HepG2 (cell line): Measurements from ENCODE around the gene SF3A2. TPM values are rescaled to one million over a fixed set of nuclear protein-coding genes. Genes with fewer than 3 reads are reported as not detected.
A peak's percentile ranks its signal among the peaks of the same experiment; 100 is the strongest.

Experiments used
- ARNT2 ChIP-seq: sonication (generic); formaldehyde crosslinking; IDR thresholded peaks from 2 replicates; pipeline ENCODE4 v1.8.0; 2022; ENCODE audit warnings: mild to moderate bottlenecking, low read depth, missing genetic modification reagents, moderate library complexity
- CSRNP2 ChIP-seq: sonication (generic); formaldehyde crosslinking; conservative IDR thresholded peaks from 2 replicates; pipeline ENCODE4 v1.8.0; 2022; ENCODE audit warnings: low read depth, missing genetic modification reagents
- GZF1 ChIP-seq: sonication (generic); formaldehyde crosslinking; IDR thresholded peaks from 2 replicates; pipeline ENCODE4 v1.5.1; 2020; ENCODE audit warnings: mild to moderate bottlenecking, missing genetic modification reagents
- HINFP ChIP-seq: sonication (generic); formaldehyde crosslinking; IDR thresholded peaks from 2 replicates; pipeline ENCODE4 v1.4.0; 2020; ENCODE audit warnings: low read depth, mild to moderate bottlenecking, missing genetic modification reagents
- IKZF4 ChIP-seq: sonication (generic); formaldehyde crosslinking; IDR thresholded peaks from 2 replicates; pipeline ENCODE4 v1.5.1; 2020; ENCODE audit warnings: borderline replicate concordance, mild to moderate bottlenecking, low read depth, missing genetic modification reagents; ENCODE audit errors: not compliant biosample characterization
- KLF16 ChIP-seq, 2 experiments: sonication (generic) in 1 of 2; formaldehyde crosslinking in 1 of 2; IDR thresholded peaks; 2 replicates each; pipeline versions ENCODE4 v1.6.1 to v1.8.0; 2016 to 2023; ENCODE audit warnings: missing genetic modification reagents in 2 of 2, missing compliant biosample characterization in 1 of 2
- MYC ChIP-seq: sonication (generic); formaldehyde crosslinking; IDR thresholded peaks from 2 replicates; pipeline ENCODE4 v1.9.0; 2021; ENCODE audit warnings: missing genetic modification reagents, borderline replicate concordance
- PHF8 ChIP-seq: sonication (generic); formaldehyde crosslinking; IDR thresholded peaks from 2 replicates; pipeline ENCODE4 v1.5.0; 2020; ENCODE audit warnings: missing genetic modification reagents
- POLR2G ChIP-seq: fragments of 200-400 bp; formaldehyde crosslinking; IDR thresholded peaks from 2 replicates; pipeline ENCODE4 v1.6.1; 2018; ENCODE audit warnings: mild to moderate bottlenecking, low read depth, low read length, moderate library complexity
- SMARCC2 ChIP-seq: fragments of 450-650 bp; IDR thresholded peaks from 2 replicates; pipeline ENCODE4 v1.6.1; 2017; ENCODE audit warnings: antibody characterized with exemption, mild to moderate bottlenecking
- SMYD3 ChIP-seq: sonication (generic); formaldehyde crosslinking; IDR thresholded peaks from 2 replicates; pipeline ENCODE4 v1.8.1; 2023; ENCODE audit warnings: mild to moderate bottlenecking, missing genetic modification reagents
- TFDP1 ChIP-seq: IDR thresholded peaks from 2 replicates; pipeline ENCODE4 v1.6.1; 2016; ENCODE audit warnings: missing compliant biosample characterization, missing genetic modification reagents, borderline replicate concordance
- YY1 ChIP-seq: IDR thresholded peaks from 2 replicates; pipeline ENCODE4 v1.6.1; 2011; ENCODE audit warnings: low read length, low read depth, moderate library complexity, mild to moderate bottlenecking; ENCODE audit not compliant: insufficient read depth, insufficient replicate concordance
- ZBTB34 ChIP-seq: sonication (generic); formaldehyde crosslinking; IDR thresholded peaks from 2 replicates; pipeline ENCODE4 v1.8.0; 2022; ENCODE audit warnings: mild to moderate bottlenecking, missing genetic modification reagents
- ZNF138 ChIP-seq: sonication (generic); formaldehyde crosslinking; IDR thresholded peaks from 2 replicates; pipeline ENCODE4 v1.5.0; 2020; ENCODE audit warnings: mild to moderate bottlenecking, low read depth, missing genetic modification reagents
- ZNF550 ChIP-seq: sonication (generic); formaldehyde crosslinking; IDR thresholded peaks from 2 replicates; pipeline ENCODE4 v1.4.0; 2020; ENCODE audit warnings: mild to moderate bottlenecking, missing genetic modification reagents, borderline replicate concordance
- ZNF558 ChIP-seq: sonication (generic); formaldehyde crosslinking; IDR thresholded peaks from 2 replicates; pipeline ENCODE4 v1.9.0; 2022; ENCODE audit warnings: mild to moderate bottlenecking, missing genetic modification reagents, borderline replicate concordance
- ZNF574 ChIP-seq: sonication (generic); formaldehyde crosslinking; IDR thresholded peaks from 2 replicates; pipeline ENCODE4 v1.4.0; 2020; ENCODE audit warnings: missing genetic modification reagents
- ZNF724P ChIP-seq: sonication (generic); formaldehyde crosslinking; IDR thresholded peaks from 2 replicates; pipeline ENCODE4 v1.8.0; 2022; ENCODE audit warnings: missing genetic modification reagents, borderline replicate concordance
- ZNF776 ChIP-seq: sonication (generic); formaldehyde crosslinking; IDR thresholded peaks from 2 replicates; pipeline ENCODE4 v1.4.0; 2020; ENCODE audit warnings: mild to moderate bottlenecking, missing genetic modification reagents
- ZNF788 ChIP-seq: sonication (generic); formaldehyde crosslinking; IDR thresholded peaks from 2 replicates; pipeline ENCODE4 v1.5.0; 2020; ENCODE audit warnings: mild to moderate bottlenecking, missing genetic modification reagents, borderline replicate concordance
- polyA plus RNA-seq, 8 experiments: library from polyadenylated mRNA; depleted of rRNA in 3 of 8; stranded (reverse) in 7 of 8; unstranded in 1 of 8; fragments of >200 nt; fragmentation: Illumina TruSeq in 4 of 8; extraction: Trizol in 4 of 8; gene quantifications; 2 replicates each; pipeline versions ENCODE4 v1.2.1 to v1.2.3, GENCODE V29; 2011 to 2016; ENCODE audit warnings: low read depth in 4 of 8, missing spikeins in 1 of 8, mixed read lengths in 1 of 8; ENCODE audit not compliant: insufficient read depth in 1 of 8
- total RNA-seq, 5 experiments: library from RNA; depleted of rRNA; stranded (reverse); fragments of >200 nt; fragmentation: Illumina TruSeq; extraction: Trizol; gene quantifications; 2 replicates each; pipeline ENCODE4 v1.2.3, GENCODE V29; 2016; ENCODE audit warnings: low read depth in 1 of 5

SF3A2 gene
- total and polyA plus RNA-seq, 2 of the 13 experiments (the other 11 are each of a cell fraction or from before 2014, with no cell fraction given), result 8.6 to 8.8 TPM

GRCh38 chr19:2291185-2291751, 54.6 kb downstream of the SF3A2 start (continued):
- TF ChIP-seq SMARCC2 (no peak), ZNF574 (CRISPR knock-in tag) (peak; percentile 28; the same call in 1 of the 2 replicates), YY1 (peak; percentile 18), TFDP1 (peak; percentile 14; the same call in 1 of the 2 replicates), ZNF788 (CRISPR knock-in tag) (no peak), ZNF776 (CRISPR knock-in tag) (peak; percentile 62; the same call in 1 of the 2 replicates), GZF1 (CRISPR knock-in tag) (no peak), ZNF724P (CRISPR knock-in tag) (no peak), IKZF4 (CRISPR knock-in tag) (peak; percentile 56), ZNF558 (CRISPR knock-in tag) (no peak), KLF16 (CRISPR knock-in tag; IDR thresholded peaks at IDR 0.05) (no peak), CSRNP2 (CRISPR knock-in tag) (no peak), PHF8 (CRISPR knock-in tag) (no peak), ZNF138 (CRISPR knock-in tag) (no peak), ZNF550 (CRISPR knock-in tag) (no peak), HINFP (CRISPR knock-in tag) (0 out of 2 replicates have a peak, but pooled peaks have one; percentile 44), ARNT2 (CRISPR knock-in tag) (0 out of 2 replicates have a peak, but pooled peaks have one; percentile 37), SMYD3 (no peak), ZBTB34 (CRISPR knock-in tag) (no peak), MYC (peak; percentile 45; the same call in 1 of the 2 replicates), POLR2G (no peak)
